Neural progenitor cell (in vitro differentiated cells): ENCODE results near the gene AZGP1. TPM values are rescaled to one million over a fixed set of nuclear protein-coding genes. Genes with fewer than 3 reads are reported as not detected.
"Not testable (repeated sequence)": the region's sequence is repeated elsewhere in the genome, so short reads cannot be mapped to it uniquely, and the experiment has no call there.

Experiments
- DNase-seq: peaks from one replicate; pipeline ENCODE4 v3.0.0-alpha.2; 2016; ENCODE audit warnings: low spot score
- H2AFZ ChIP-seq: fragments of 200-600 bp; sonication (generic); replicated peaks from 2 replicates; pipeline ENCODE4 v1.6.1; 2016; ENCODE audit warnings: antibody characterized with exemption
- H3F3A ChIP-seq: fragments of 200-600 bp; sonication (generic); 2 replicates; pipeline ENCODE4 v1.6.1; 2016; ENCODE audit warnings: antibody characterized with exemption, low read depth
- H3K27ac ChIP-seq: fragments of 200-600 bp; sonication (generic); 2 replicates; pipeline ENCODE4 v1.5.1; 2016; ENCODE audit warnings: mild to moderate bottlenecking
- H3K27me3 ChIP-seq: fragments of 200-600 bp; sonication (generic); 2 replicates; pipeline ENCODE4 v1.6.1; 2016; ENCODE audit warnings: mild to moderate bottlenecking, moderate library complexity
- H3K36me3 ChIP-seq: fragments of 200-600 bp; sonication (generic); 2 replicates; pipeline ENCODE4 v1.5.1; 2016
- H3K4me1 ChIP-seq: fragments of 200-600 bp; sonication (generic); 2 replicates; pipeline ENCODE4 v1.6.1; 2016; ENCODE audit warnings: mixed run types
- H3K4me2 ChIP-seq: fragments of 200-600 bp; sonication (generic); 2 replicates; pipeline ENCODE4 v1.6.1; 2016
- H3K4me3 ChIP-seq: fragments of 200-600 bp; sonication (generic); 2 replicates; pipeline ENCODE4 v1.5.1; 2016
- H3K79me2 ChIP-seq: fragments of 200-600 bp; sonication (generic); 2 replicates; pipeline ENCODE4 v1.6.1; 2016; ENCODE audit warnings: low read depth
- H3K9ac ChIP-seq: fragments of 200-600 bp; sonication (generic); 2 replicates; pipeline ENCODE4 v1.6.1; 2016
- H3K9me3 ChIP-seq: fragments of 200-600 bp; sonication (generic); 2 replicates; pipeline ENCODE4 v1.5.1; 2016; ENCODE audit warnings: low read depth
- H4K20me1 ChIP-seq: fragments of 200-600 bp; sonication (generic); 2 replicates; pipeline ENCODE4 v1.6.1; 2016; ENCODE audit warnings: low read depth
- H3K27ac Mint-ChIP-seq: 3 replicates; pipeline ENCODE4 v1.8.0; 2021; ENCODE audit warnings: mixed read lengths
- H3K27me3 Mint-ChIP-seq: 2 replicates; pipeline ENCODE4 v1.8.0; 2022; ENCODE audit warnings: low read depth, mild to moderate bottlenecking, inconsistent platforms, moderate library complexity, mixed read lengths; ENCODE audit not compliant: insufficient read depth
- H3K36me3 Mint-ChIP-seq: 3 replicates; pipeline ENCODE4 v1.8.0; 2021; ENCODE audit warnings: mixed read lengths
- H3K4me1 Mint-ChIP-seq: 3 replicates; pipeline ENCODE4 v1.8.0; 2021; ENCODE audit warnings: mixed read lengths
- H3K4me3 Mint-ChIP-seq: 3 replicates; pipeline ENCODE4 v1.8.0; 2021; ENCODE audit warnings: mild to moderate bottlenecking, moderate library complexity, mixed read lengths
- H3K9me3 Mint-ChIP-seq: 3 replicates; pipeline ENCODE4 v1.8.0; 2020; ENCODE audit warnings: mixed read lengths
- CTCF ChIP-seq: fragments of 200-600 bp; sonication (generic); IDR thresholded peaks from 2 replicates; pipeline ENCODE4 v1.5.1; 2017; ENCODE audit warnings: antibody characterized with exemption, mild to moderate bottlenecking
- EZH2 ChIP-seq: fragments of 200-600 bp; sonication (generic); IDR thresholded peaks from 2 replicates; pipeline ENCODE4 v1.6.1; 2017; ENCODE audit warnings: antibody characterized with exemption, mild to moderate bottlenecking, moderate library complexity
- EZH2phosphoT487 ChIP-seq: fragments of 200-600 bp; sonication (generic); IDR thresholded peaks from 2 replicates; pipeline ENCODE4 v1.6.1; 2017; ENCODE audit warnings: antibody characterized with exemption
- total RNA-seq: library from RNA; depleted of rRNA; stranded (reverse); fragments of >200 nt; gene quantifications from 2 replicates; pipeline ENCODE4 v1.2.3, GENCODE V29; 2015; ENCODE audit warnings: low replicate concordance

The AZGP1 gene
- total RNA-seq, 1 donor from 2014 or later: not detected

- Mint-ChIP-seq H3K4me1 (peaks cover 7% of the 10 kb centered on the region), H3K4me3 (no peak overlapping the region), H3K27me3 (peaks cover 9% of the 10 kb centered on the region), H3K9me3 (no peaks in the 10 kb centered on the region), H3K36me3 (no peaks in the 10 kb centered on the region), H3K27ac (no peak overlapping the region)
- Histone ChIP-seq H3K27me3 (no peaks in the 10 kb centered on the region), H3K9me3 (no peaks in the 10 kb centered on the region), H3K4me3 (no peak overlapping the region), H3K79me2 (no peaks in the 10 kb centered on the region), H3K9ac (no peak overlapping the region), H3K36me3 (no peaks in the 10 kb centered on the region), H3K4me2 (no peak overlapping the region), H2AFZ (no peak overlapping the region), H3F3A (no peaks in the 10 kb centered on the region), H4K20me1 (no peaks in the 10 kb centered on the region), H3K27ac (no peak overlapping the region), H3K4me1 (no peaks in the 10 kb centered on the region)
- DNase-seq: no peak
- TF ChIP-seq CTCF: no peak
- TF ChIP-seq EZH2phosphoT487: no peak
- TF ChIP-seq EZH2: no peak
Observed at GRCh38 chr7:99976626-99977025, 795 bp upstream of the AZGP1 start.

GRCh38 chr7:99974681-99975080, 1.1 kb downstream of the AZGP1 start:
- Histone ChIP-seq H3K9me3 (no peaks in the 10 kb centered on the region), H3K79me2 (no peaks in the 10 kb centered on the region), H3K27ac (no peak overlapping the region), H3K4me1 (no peaks in the 10 kb centered on the region), H3K36me3 (no peaks in the 10 kb centered on the region), H3F3A (no peaks in the 10 kb centered on the region), H3K4me2 (no peak overlapping the region), H3K9ac (no peak overlapping the region), H3K27me3 (no peaks in the 10 kb centered on the region), H3K4me3 (no peak overlapping the region), H2AFZ (no peak overlapping the region), H4K20me1 (no peaks in the 10 kb centered on the region)
- Mint-ChIP-seq H3K4me1 (peaks cover 4% of the 10 kb centered on the region), H3K9me3 (no peaks in the 10 kb centered on the region), H3K27me3 (peaks cover 11% of the 10 kb centered on the region), H3K4me3 (no peak overlapping the region), H3K27ac (no peak overlapping the region), H3K36me3 (no peaks in the 10 kb centered on the region)
- DNase-seq: no peak
- TF ChIP-seq EZH2 (no peak), EZH2phosphoT487 (no peak), CTCF (no peak)

GRCh38 chr7:99973817-99974216, 2.0 kb downstream of the AZGP1 start:
- not testable (repeated sequence) for H3F3A ChIP-seq, H3K4me3 Mint-ChIP-seq, H3K79me2 ChIP-seq, DNase-seq, H3K36me3 ChIP-seq, H3K9me3 Mint-ChIP-seq, H3K4me1 Mint-ChIP-seq, H3K4me1 ChIP-seq, H3K4me2 ChIP-seq, H3K27ac Mint-ChIP-seq, H4K20me1 ChIP-seq, H3K27me3 Mint-ChIP-seq, H3K4me3 ChIP-seq, H2AFZ ChIP-seq, H3K9me3 ChIP-seq, H3K27ac ChIP-seq, H3K36me3 Mint-ChIP-seq, H3K9ac ChIP-seq, H3K27me3 ChIP-seq

GRCh38 chr7:99971242-99971641, 4.6 kb downstream of the AZGP1 start:
- Mint-ChIP-seq H3K36me3 (no peaks in the 10 kb centered on the region), H3K9me3 (no peaks in the 10 kb centered on the region), H3K4me3 (no peak overlapping the region), H3K27ac (no peak overlapping the region), H3K27me3 (peaks cover 13% of the 10 kb centered on the region), H3K4me1 (no peaks in the 10 kb centered on the region)
- no peaks in the 10 kb centered on the region for H3F3A ChIP-seq
- no peak for DNase-seq
- no peak overlapping the region for H2AFZ ChIP-seq
- H3K36me3 ChIP-seq: no peaks in the 10 kb centered on the region
- H3K9me3 ChIP-seq: no peaks in the 10 kb centered on the region
- no peak overlapping the region for H3K4me3 ChIP-seq
- H3K9ac ChIP-seq: no peak overlapping the region
- H3K27ac ChIP-seq: no peak overlapping the region
- no peaks in the 10 kb centered on the region for H3K4me1 ChIP-seq
- TF ChIP-seq CTCF: no peak
- no peak for TF ChIP-seq EZH2phosphoT487
- TF ChIP-seq EZH2: no peak
- no peaks in the 10 kb centered on the region for H4K20me1 ChIP-seq
- H3K79me2 ChIP-seq: no peaks in the 10 kb centered on the region
- H3K4me2 ChIP-seq: no peak overlapping the region
- H3K27me3 ChIP-seq: no peaks in the 10 kb centered on the region

GRCh38 chr7:99969813-99970212, 6.0 kb downstream of the AZGP1 start:
- H3K36me3 Mint-ChIP-seq, H3K27ac Mint-ChIP-seq, H3K4me3 ChIP-seq, H3K4me2 ChIP-seq, H3K27ac ChIP-seq, H3K4me1 Mint-ChIP-seq, DNase-seq, H3K9me3 ChIP-seq, H3K36me3 ChIP-seq, H3K9me3 Mint-ChIP-seq, H4K20me1 ChIP-seq, H2AFZ ChIP-seq, H3K27me3 ChIP-seq, H3K79me2 ChIP-seq, H3F3A ChIP-seq, H3K4me3 Mint-ChIP-seq, H3K9ac ChIP-seq, H3K4me1 ChIP-seq: not testable (repeated sequence)
- peaks cover 14% of the 10 kb centered on the region for H3K27me3 Mint-ChIP-seq
